GM13976 (cell line): ENCODE measurements around the gene IKZF3.
"Not testable (repeated sequence)": the region's sequence is repeated elsewhere in the genome, so short reads cannot be mapped to it uniquely, and the experiment has no call there.

Experiments used
- DNase-seq: peaks from one replicate; pipeline ENCODE4 v3.0.0; 2012; ENCODE audit warnings: low spot score
- in situ Hi-C: fragments of 300-500 bp; cut with MboI; formaldehyde crosslinking; loops from one replicate; pipeline ENCODE4 v1.12.0; 2022; ENCODE audit warnings: low sequenced_read_pairs, mixed read lengths, inconsistent platforms; ENCODE audit not compliant: unreplicated experiment
- TF ChIP-seq, protein P1 (sequence below): IDR thresholded peaks from 2 replicates; pipeline ENCODE4 v1.5.1; 2012; ENCODE audit warnings: borderline replicate concordance, mild to moderate bottlenecking; ENCODE audit not compliant: insufficient read depth; ENCODE audit errors: extremely low read depth, missing control alignments, control extremely low read depth

Gene IKZF3

DNA sequence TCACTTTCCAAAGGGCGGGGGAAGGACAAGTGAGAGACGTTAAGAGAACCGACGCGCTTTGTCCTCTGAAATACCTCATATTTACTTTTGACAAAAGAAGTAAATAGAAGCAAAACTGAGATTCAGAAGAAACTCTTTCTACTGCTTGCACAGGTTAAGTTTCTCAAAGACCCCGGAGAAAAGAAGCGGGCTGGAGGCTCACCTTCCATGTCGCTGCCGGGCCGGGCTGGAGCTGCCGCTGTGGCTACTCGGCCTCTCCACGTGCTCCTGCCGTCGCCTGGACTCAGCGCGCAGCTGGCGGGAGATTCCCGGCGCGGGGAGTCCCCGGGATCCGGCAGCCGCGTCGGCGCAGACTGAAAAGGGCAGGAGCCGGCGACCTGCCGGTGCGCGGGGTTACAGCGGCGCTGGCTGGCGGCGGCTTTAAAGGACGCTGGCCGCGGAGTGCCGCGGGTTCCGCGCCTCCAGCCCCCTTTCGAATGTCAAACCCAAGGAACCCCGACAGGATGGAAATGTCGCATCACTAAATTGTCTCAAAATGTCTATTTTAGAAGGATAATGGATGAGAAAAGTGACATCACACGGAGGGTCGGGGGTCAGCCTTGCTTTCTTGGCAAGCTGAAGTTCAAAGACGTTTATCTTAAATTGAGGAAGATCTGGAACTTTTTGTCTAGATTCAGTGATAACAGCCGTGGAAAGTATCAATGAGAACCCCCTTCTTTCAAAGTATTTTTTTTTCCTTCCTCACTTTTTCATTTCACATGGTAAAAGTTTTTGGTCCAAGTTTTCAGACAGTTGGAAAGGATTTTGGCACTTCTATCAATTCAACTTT lies at the start of gene IKZF3:
Gene IKZF3, minus strand, starts transcription at position 395 of the 829 bp plus-strand sequence. Its CDS starts 186 bp downstream, at position 209.
- in situ Hi-C loops: loop anchor here (5.0 kb wide), 1 partner anchor 87 kb away; no protein-coding TSS in a partner anchor
- DNase-seq: peak; percentile 82
- TF ChIP-seq, protein P1, sequence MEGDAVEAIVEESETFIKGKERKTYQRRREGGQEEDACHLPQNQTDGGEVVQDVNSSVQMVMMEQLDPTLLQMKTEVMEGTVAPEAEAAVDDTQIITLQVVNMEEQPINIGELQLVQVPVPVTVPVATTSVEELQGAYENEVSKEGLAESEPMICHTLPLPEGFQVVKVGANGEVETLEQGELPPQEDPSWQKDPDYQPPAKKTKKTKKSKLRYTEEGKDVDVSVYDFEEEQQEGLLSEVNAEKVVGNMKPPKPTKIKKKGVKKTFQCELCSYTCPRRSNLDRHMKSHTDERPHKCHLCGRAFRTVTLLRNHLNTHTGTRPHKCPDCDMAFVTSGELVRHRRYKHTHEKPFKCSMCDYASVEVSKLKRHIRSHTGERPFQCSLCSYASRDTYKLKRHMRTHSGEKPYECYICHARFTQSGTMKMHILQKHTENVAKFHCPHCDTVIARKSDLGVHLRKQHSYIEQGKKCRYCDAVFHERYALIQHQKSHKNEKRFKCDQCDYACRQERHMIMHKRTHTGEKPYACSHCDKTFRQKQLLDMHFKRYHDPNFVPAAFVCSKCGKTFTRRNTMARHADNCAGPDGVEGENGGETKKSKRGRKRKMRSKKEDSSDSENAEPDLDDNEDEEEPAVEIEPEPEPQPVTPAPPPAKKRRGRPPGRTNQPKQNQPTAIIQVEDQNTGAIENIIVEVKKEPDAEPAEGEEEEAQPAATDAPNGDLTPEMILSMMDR: peak; percentile 78

DNA sequence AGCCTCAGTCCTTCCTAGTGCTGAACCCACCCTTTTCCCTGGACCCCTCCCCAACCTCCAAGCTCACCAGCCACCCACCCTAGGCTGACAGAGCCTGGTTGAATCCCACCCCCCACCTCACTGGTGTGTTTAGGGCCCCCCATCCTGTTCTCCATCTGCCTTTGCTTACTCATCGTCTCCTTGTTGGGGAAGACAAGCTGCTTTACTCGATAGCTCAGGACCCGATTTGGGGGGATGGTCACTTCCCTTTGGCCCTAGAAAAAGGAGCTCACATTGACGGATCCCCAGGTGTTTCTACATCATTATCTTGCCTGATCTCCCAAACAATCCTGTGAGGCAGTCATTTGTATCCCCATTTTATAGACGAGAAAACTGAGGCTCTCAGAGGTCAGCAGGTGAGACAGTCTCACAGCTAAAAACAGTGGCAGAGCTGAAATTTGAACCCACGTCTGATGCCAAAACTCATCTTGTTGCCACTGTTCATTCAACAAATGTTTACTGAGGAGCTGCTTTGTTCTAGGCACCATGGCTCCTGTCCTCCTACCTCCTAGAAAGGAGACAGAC lies 44.8 kb upstream of the IKZF3 start:
- TF ChIP-seq, protein P1: no peak
- DNase-seq: no peak
- in situ Hi-C loops: no loop called here

DNA sequence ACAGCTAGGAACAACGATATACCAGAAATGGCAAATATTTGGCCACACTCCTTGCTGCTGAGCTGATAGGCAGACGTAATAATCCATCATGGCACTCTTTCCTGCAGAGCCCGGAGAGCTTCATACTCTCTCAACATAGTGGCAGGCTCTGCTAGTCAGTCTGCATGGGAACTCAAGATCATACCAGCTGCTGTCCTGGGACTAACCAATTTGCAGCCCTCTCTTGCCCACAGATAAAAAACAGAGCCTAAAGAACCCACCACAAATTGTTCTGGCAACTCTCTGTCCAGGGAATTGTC lies 40.8 kb upstream of the IKZF3 start:
- TF ChIP-seq, protein P1: no peak
- no peak for DNase-seq
- in situ Hi-C loops: no loop called here

DNA sequence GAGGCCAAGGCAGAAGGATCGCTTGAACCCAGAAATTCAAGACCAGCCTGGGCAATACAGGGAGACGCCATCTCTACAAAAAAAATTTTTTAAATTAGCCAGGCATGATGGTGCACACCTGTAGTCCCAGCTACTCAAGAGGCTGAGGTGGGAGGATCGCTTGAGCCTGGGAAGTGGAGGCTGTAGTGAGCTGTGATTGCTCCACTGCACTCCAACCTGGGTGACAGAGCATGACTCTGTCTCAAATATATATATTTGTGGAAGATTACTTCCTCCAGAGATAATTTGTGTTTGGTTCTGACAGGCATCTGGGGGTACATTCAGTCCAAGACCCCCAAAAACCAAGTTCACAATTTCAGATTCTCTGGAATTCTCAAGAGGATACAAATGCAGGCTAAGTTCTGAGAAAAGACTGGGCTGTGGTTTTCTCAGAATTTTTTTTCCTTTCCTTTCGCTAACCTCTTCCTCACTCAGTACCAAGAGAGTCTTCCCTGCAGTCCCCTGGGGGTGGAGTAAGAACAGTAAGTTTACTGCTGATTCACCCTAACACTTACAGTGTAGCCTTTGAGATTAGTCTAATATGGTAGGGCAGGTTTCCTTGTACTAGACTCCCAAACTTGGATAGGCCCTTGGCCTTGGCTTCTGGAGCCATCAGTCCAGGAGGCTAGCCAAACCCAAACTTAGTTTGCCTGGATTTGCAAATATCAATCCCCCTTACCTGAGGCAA lies 39.2 kb upstream of the IKZF3 start:
- DNase-seq: no peak
- in situ Hi-C loops: no loop called here
- TF ChIP-seq, protein P1: no peak

DNA sequence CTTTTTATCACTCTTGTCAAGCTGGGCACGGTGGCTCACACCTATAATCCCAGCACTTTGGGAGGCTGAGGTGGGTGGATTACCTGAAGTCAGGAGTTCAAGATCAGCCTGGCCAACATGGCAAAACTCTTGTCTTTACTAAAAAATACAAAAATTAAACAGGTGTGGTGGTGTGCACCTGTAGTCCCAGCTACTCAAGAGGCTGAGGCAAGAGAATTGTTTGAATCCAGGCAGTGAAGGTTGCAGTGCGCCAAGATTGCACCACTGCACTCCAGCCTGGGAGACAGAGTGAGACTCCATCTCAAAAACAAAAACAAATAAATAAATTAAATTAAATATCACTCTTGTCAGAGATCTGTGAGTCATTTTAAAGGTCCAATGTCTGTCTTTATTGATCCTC lies 37.9 kb upstream of the IKZF3 start:
- in situ Hi-C loops, DNase-seq: not testable (repeated sequence)

DNA sequence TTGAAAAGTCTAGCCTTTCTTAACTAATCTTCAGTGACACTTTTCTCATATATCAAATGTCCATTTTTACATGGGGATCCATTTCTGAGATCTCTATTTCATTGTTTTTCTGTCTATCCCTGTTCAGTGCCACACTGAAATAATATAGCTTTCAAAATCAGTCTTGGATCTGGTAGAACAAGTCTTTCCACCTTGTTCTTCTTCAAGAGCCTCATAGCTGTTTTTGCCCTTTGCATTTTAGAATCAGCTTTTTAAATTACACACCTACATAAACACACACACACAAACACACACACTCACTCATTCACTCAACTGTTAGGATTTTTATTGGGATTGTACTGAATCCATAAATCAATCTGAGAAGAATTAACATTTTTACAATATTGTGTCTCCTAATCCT lies 35.1 kb upstream of the IKZF3 start:
- in situ Hi-C loops: no loop called here
- no peak for DNase-seq
- TF ChIP-seq, protein P1: no peak

DNA sequence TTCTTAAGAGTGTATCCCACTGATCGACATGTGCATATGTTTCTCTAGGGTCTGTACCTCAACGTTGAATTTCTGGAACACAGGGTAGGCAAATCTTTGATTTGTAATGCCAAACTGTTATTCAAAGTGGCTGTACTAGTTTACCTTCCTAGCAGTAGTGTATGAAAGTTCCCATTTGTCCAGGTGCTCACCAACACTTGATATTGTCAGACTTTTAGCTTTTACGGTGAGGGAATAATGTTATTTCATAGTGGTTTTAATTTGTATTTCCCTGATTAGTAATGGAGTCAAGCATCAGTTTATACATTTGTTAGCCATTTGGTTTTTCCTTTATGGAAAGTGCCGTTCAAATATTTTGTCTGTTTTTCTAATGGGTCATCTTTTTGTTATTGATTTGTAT lies 34.0 kb upstream of the IKZF3 start:
- in situ Hi-C loops: no loop called here
- DNase-seq: no peak
- TF ChIP-seq, protein P1: no peak
